Kidney glomerular epithelial cell (primary cell): ENCODE measurements around the gene GNAS-AS1.

Experiments
- DNase-seq: peaks from one replicate; lab custom pipeline; 2025; lab: John Stamatoyannopoulos, UW

The GNAS-AS1 gene

DNA sequence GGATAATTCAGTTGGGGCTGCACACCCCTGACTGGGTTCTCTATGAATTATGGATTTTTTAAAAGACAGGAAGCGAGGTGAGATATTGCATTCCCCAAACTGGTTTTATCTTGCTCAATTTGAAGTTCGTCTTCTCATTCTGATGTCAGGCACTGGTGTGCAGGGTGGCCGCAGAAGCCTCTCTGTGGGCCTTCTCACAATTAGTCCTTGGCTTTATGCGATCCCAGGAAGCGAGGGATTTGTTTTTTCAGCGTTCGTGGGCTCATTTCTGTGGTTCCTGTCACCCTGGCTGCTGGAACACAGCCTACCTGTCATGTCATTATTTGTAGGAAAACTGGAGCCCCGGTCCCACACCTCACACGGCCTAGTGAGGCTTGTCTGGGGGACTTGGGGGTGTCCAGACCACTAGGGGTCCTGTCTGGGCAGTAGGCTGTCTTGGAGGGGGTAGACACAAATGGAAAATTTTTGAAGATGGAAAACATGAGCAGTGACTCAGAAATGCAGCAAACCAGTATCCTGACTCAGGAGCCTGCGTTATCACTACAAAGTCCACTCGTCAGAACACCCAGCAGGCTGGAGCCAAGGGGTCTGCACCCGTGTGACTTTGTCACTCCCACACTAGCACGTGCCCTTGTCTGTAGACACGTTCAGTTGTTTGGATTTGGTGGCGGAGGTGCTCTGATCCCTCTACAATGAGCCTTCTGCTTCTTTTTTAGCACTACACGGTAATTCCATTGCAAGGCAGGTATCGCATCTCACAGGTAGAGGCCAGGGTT is 42.2 kb downstream of the GNAS-AS1 start:
- DNase-seq, result no peak

DNA sequence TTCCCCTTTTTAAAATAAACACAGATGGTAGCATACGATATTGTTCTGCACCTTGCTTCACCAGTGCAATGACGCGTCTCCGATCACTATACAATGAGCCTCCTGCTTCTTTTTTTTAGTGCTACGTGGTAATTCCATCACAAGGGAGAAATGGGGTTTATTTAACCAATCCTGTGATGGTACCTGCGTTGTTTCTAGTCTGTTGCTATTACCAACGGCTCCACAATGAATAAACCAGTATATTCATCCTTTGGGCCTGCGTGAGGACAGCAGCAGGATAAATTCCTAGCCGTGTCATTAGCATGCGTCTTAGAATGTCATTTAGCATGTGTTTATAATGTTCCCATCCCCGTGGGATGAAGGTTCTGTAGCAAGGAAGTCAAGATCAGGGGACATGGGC is 42.9 kb downstream of the GNAS-AS1 start:
- no peak for DNase-seq

- no peak for DNase-seq
Measured at GRCh38 chr20:58803533-58803932, 47.2 kb downstream of the GNAS-AS1 start.

DNA sequence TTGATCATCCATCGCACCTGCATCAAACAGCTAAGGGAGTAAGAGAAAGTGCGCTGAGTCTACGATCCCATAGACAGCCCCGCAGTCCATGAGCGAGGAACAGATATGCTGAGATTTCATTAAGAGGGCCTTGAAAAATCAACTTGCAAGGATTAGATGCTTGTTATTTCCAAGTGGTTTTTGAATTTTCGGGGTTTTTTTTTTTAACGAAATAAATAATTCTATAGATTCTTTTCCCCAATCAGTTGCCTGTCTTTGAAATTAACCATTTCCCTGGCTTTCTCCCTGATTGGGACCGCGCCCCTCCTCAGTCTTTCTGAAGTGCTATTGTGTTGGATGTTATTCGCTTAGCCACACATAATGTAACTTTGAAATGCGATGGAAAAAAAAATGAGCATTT is 48.6 kb downstream of the GNAS-AS1 start:
- no peak for DNase-seq

DNA sequence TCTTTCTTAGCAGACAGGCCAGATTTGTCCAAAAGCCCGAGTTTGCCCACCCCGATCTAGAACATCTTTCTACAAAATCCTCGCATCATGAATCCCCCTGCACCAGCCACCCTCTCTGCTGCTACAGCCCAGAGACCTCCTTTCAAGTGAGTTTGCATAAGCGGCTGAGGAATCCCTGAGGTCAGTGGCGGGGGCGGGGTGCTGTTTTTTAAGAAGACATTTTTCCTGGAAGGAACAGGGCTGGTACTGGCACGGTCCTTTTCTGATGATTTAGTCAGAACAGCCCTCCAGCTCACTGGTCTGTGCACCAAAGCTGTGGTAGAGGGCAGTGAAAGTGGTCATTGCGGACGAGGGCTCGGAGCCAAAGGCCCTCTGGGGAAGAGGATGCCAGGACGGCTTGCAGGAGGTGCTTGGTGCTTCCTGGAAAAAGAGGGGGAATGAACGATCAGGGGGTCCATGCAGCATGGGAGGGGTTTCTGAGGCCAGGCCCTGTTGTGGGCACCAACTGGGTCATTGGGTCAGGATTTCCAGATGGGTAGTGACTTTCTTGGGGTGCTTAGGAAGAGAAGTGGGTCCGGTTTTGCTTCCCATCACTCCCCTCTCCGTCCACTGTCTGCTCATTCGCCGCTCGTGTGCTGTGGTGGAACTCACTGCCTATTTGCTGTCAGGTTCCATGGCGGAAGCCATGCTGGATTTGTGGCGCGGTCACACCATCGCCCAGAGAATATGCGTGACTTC is 50.4 kb downstream of the GNAS-AS1 start:
- DNase-seq, result no peak

- DNase-seq, result no peak
Measured at GRCh38 chr20:58797371-58798338, 53.0 kb downstream of the GNAS-AS1 start.

GRCh38 chr20:58795923-58796245 is 54.8 kb downstream of the GNAS-AS1 start:
- DNase-seq, result no peak

DNA sequence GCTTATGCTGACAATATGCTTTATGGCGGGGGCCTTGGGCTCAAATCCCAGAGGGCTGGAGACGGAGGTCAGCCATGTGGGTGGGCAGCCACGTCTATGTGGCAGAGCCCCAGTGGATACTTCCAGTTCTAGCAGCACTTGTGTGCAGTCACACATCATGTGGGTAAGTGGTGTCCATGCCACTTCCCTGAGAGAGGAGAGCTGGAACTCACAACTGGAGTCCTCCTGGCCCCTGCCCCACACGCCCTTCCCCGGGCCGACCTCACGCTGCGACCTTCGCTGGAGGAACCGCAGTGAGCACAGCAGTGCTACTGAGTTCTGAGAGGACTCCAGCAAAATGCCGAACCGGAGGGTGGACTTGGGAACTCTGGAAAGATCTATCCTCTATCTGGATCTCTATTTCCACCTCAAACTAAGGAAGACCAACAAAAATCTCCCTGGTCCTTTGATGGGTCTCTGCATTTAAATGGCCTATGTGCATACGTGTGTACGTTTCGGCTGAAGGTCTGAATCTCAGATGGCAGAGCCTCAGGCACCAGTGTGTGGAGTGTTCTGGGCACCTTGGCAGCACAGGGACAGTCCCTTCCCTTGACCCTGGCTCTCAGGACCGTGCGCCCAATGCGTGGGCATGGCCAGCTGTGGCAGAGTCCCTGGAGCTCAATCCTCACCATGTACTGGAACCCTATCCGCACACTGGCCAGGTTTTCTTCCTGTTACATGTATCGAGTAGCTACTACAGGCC is 55.4 kb downstream of the GNAS-AS1 start:
- no peak for DNase-seq

DNA sequence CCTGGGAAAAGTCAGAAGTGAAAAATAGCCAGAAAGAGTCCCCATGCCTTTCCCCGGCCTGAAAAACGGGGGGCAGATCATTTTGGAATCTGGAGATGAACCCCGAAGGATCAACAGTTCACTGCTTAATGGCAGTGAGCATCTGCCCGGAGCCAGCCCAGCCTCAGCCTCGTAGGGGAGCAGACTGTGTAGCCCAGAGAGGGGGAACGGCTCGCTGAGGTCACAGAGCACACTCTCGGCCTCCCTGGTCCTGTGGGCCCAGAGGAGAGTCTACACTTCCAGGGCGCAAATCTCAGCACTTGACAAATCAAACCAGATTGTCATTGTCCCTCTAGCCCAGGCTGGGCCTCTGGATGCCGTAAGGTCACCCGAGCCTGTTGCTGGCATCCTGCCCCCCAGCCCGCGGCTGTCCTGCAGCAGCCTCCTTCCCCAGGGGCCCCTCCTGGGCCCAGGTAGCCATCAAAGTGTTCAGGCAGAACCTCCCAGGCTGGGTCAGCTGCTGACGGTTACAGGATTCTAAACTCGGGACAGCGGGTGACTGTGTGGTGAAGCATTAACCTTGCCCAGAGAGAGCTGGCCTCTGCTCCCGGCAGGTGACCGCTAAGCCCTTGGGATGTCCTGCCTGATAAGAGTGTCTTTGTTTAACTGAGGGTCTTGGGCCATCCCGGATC is 56.1 kb downstream of the GNAS-AS1 start:
- DNase-seq, result no peak

DNA sequence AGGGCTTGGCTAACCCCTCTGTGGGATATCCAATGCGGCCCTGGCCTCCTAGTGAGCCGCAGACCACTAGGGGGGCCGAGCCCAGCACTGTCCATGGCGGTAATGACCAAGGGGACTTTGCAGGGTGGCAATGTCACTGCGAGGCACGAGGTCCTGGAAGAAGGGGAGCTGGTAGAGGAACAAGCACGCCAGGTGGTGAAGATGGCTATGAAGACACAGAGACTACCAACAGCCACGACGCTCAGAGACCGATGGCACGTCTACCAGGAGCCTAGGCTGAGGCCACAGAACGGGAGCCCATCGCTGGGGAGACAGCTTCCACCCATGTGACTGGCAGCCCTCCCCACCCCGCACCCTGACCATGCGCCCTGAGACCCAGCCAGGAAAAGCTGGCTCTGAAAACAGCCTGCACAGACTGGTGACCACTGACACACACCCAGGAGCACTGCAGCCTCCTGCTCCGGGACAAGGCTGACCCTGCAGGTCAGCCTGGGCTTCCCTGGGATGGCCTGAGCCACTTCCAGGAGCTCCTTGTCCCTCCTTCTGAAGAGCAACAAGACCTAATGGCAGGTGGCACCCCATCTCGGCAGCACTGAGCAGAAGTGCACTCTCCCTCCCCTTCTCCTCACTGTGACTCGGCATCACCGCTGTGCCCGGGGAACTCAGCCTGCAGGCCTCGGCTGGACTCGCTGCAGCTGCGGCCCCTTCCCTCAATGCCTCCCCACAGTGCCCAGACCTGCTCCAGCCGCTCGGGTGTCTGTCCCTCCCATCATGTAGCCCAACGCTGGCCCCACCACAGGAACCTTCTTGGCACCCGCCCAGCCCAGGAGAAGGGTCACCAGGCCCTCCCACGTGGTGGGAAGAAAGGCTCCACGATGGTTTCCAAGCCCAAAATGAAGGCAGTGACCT is 56.9 kb downstream of the GNAS-AS1 start:
- no peak for DNase-seq

GRCh38 chr20:58792426-58792825 is 58.3 kb downstream of the GNAS-AS1 start:
- DNase-seq, result no peak

GRCh38 chr20:58791286-58791685 is 59.4 kb downstream of the GNAS-AS1 start:
- DNase-seq, result no peak

GRCh38 chr20:58790454-58790853 is 60.2 kb downstream of the GNAS-AS1 start:
- no peak for DNase-seq

DNA sequence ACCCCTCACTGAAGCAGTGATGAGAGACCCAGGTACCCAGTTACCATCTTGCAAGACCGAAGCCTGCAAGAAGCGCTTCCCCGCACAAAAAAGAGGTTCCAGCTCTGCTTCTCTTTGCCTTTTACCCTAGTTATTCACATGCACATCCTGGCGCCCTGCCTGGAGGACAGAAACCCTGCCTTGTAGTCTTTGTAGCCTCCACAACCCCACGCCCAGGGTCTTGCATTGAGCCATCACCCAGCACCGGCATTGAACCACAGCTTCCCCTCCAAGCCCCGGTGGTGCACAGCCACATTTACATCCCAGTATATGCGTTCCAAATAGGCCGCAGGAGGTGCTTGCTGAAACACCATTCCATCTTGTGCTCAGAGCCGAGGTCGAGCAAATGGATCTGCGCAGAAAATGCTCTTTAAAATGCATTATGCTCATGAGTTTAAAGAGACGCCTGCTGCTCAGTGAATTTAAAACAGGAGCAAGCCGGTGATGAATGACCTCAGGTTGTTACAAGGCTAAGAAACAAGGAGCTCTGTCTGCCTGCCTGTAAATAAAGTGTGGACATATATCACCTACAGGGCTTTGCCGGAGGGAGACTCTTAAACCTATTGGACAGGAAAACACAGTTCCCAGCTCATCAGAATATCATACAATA is 61.7 kb downstream of the GNAS-AS1 start:
- DNase-seq, result no peak

GRCh38 chr20:58787211-58788005 is 63.3 kb downstream of the GNAS-AS1 start:
- no peak for DNase-seq

- DNase-seq, result no peak
Measured at GRCh38 chr20:58784321-58785074, 66.2 kb downstream of the GNAS-AS1 start.

- no peak for DNase-seq
Measured at GRCh38 chr20:58783511-58784011, 67.1 kb downstream of the GNAS-AS1 start.

DNA sequence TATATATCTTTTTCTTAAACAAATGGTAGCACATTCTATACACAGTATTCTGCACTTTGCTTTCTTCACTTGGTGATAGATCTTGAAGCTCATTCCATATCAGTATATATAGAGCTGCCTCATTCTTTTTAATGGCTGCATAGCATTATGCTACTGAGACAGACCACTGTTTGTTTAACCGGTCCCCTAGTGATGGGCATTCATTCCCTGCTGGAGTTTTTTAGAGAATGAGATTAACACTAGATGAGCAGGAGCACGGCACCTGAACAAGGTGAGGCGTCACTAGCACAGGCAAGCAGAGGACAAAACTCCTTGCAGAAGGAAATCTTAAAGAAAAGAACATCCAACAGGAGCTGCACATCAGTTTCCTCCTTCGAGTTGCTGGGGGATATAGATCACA is 69.6 kb downstream of the GNAS-AS1 start:
- DNase-seq, result no peak
